Heart right ventricle (tissue), 16 donors: ENCODE results near the gene BCOR. TPM values are rescaled to one million over a fixed set of nuclear protein-coding genes. Genes with fewer than 3 reads are reported as not detected.

ENCODE experiments used
- ATAC-seq, 8 donors: fragments of 200-7000 bp; cut with Tn5 transposase; one replicate each; pipeline ENCODE4 v1.9.1; 2020; ENCODE audit warnings: mild to moderate bottlenecking in 8 of 8, moderate library complexity in 8 of 8, moderate number of reproducible peaks in 1 of 8
- DNase-seq, 2 donors: peaks; one replicate each; pipeline ENCODE4 v3.0.0-alpha.2; 2020
- H3K27ac ChIP-seq, 10 donors: fragments of 200-600 bp; sonication (generic) in 2 of 10; one replicate each; pipeline versions ENCODE4 v1.5.0 to v1.8.0; 2020 to 2022; ENCODE audit warnings: mild to moderate bottlenecking in 3 of 10
- H3K27me3 ChIP-seq, 7 donors: fragments of 200-600 bp; one replicate each; pipeline ENCODE4 v1.8.0; 2021 to 2022; ENCODE audit warnings: mild to moderate bottlenecking in 2 of 7
- H3K36me3 ChIP-seq, 9 donors: fragments of 200-600 bp; sonication (generic) in 1 of 9; one replicate each; pipeline versions ENCODE4 v1.5.0 to v1.8.0; 2020 to 2022; ENCODE audit warnings: mild to moderate bottlenecking in 2 of 9
- H3K4me1 ChIP-seq, 9 donors: fragments of 200-600 bp; sonication (generic) in 1 of 9; one replicate each; pipeline versions ENCODE4 v1.5.0 to v1.8.0; 2020 to 2022; ENCODE audit warnings: mild to moderate bottlenecking in 4 of 9
- H3K4me3 ChIP-seq, 10 donors: fragments of 200-600 bp; sonication (generic) in 2 of 10; one replicate each; pipeline versions ENCODE4 v1.5.0 to v1.8.0; 2020 to 2022; ENCODE audit warnings: mild to moderate bottlenecking in 7 of 10, moderate library complexity in 2 of 10
- H3K9me3 ChIP-seq, 11 donors: fragments of 200-600 bp in 10 of 11; sonication (generic) in 2 of 11; one replicate each; pipeline versions ENCODE4 v1.5.0 to v1.8.0; 2013 to 2022; ENCODE audit warnings: mild to moderate bottlenecking in 2 of 11, control low read depth in 1 of 11, moderate library complexity in 1 of 11
- WGBS, 2 donors: extraction: QIAGEN DNeasy Blood & Tissue Kit; methylation state at CpG; one replicate each; pipeline ENCODE4 v1.1.7; 2013; ENCODE audit warnings: inconsistent platforms in 1 of 2; 5-methylcytosine and 5-hydroxymethylcytosine counted together
- intact Hi-C, 10 donors: fragments of 100-400 bp; cut with DNase I; formaldehyde crosslinking; loops; one replicate each; pipeline versions ENCODE4 v1.11.1 to v1.14.2; 2022
- polyA plus RNA-seq, 2 donors: library from polyadenylated mRNA; stranded (reverse); fragments of 200-250 nt; gene quantifications; one replicate each; pipeline ENCODE4 v1.2.3, GENCODE V29; 2013
- total RNA-seq, 10 donors: library from RNA; stranded (reverse); fragmentation: NEBNext Ultra II Directional in 3 of 10; extraction: Animal tissue kit (Norgen Biotek cat#: 25700) in 3 of 10; gene quantifications; one replicate each; pipeline versions ENCODE4 v1.2.1 to v1.2.4, GENCODE V29; 2021 to 2023
- TF ChIP-seq, protein P1 (sequence below), 9 donors: fragments of 200-600 bp; sonication (generic) in 2 of 9; IDR thresholded peaks; one replicate each; pipeline versions ENCODE4 v1.5.0 to v1.8.0; 2021 to 2022; ENCODE audit warnings: antibody characterized with exemption in 9 of 9, mild to moderate bottlenecking in 5 of 9, moderate library complexity in 1 of 9
- donor health status: Arrhythmogenic right ventricular cardiomyopathy.
- donor health status: ischemic (EF 13 %, LVEDD 7.1; RV severe dilation, severe dysfunction).
- donor health status: healthy with polysubstance abuse.
- donor health status: DM: no; HTN: yes; CAD: no.
- donor health status: DM: no; HTN: no; CAD: no.
- donor health status: ischemic (EF 25% LVEDD 6.9; RV normal size, moderate dysfunction).
- donor health status: ischemic (EF 25% LVEDD 5.7; RV mildly dilated, moderate dysfunction).
- donor health status: healthy.
- donor health status: DM: yes; HTN: yes; CAD: no.
- donor health status: Ischemic cardiomyopathy.
- donor health status: ischemic (EF 35%, LVEDD 5.7; RV mildly dilated, moderate dysfunction).
- donor health status: nonischemic (EF 11% LVEDD 7.7; RV severe dilation, severe dysfunction).
- donor health status: DM: yes; HTN: yes; CAD: no.
- donor health status: PGD.
- donor health status: ischemic (EF 29% LVEDD 5.4; RV normal size, mild dysfunction).
- donor health status: nonischemic (EF 23%, LVEDD 6.1; RV moderate dilation, normal function).

The BCOR gene
- total and polyA plus RNA-seq, 12 donors = 9.1 to 27.2 (median 19.2) TPM

- WGBS, 2 donors = 56 to 57% methylated on average over 8 of the region's 8 CpGs
- intact Hi-C loops = loop anchor here in 4 of 10 donors (5.0 to 10.0 kb wide), 4 partner anchors 79 to 189 kb away; no protein-coding TSS in a partner anchor
- H3K27me3 ChIP-seq = peaks cover 0 to 62% (median 0%) of the 10 kb centered on the region in 7 donors
Measured at GRCh38 chrX:40003428-40004245, 94.1 kb downstream of the BCOR start.

DNA sequence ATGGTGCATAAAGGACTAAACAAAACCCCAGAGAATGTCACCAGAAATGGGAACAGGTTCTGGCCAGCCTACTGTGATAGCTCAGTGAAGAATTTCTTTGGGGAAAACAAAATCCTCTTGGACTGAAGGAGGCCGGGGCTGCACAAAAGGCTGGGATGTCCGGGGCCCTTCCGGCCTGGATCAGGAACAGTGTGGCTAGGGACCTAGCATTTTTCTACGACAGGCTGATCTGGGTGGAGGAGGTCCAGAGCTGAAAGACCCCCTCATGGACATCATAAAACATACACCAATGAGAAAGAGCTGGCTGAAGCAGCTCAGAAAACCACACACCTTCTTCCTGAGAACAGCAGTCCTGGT, 94.7 kb downstream of the BCOR start:
- peaks cover 0 to 18% (median 8%) of the 10 kb centered on the region in 9 donors for H3K4me1 ChIP-seq
- TF ChIP-seq, protein P1, sequence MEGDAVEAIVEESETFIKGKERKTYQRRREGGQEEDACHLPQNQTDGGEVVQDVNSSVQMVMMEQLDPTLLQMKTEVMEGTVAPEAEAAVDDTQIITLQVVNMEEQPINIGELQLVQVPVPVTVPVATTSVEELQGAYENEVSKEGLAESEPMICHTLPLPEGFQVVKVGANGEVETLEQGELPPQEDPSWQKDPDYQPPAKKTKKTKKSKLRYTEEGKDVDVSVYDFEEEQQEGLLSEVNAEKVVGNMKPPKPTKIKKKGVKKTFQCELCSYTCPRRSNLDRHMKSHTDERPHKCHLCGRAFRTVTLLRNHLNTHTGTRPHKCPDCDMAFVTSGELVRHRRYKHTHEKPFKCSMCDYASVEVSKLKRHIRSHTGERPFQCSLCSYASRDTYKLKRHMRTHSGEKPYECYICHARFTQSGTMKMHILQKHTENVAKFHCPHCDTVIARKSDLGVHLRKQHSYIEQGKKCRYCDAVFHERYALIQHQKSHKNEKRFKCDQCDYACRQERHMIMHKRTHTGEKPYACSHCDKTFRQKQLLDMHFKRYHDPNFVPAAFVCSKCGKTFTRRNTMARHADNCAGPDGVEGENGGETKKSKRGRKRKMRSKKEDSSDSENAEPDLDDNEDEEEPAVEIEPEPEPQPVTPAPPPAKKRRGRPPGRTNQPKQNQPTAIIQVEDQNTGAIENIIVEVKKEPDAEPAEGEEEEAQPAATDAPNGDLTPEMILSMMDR (IDR thresholded peaks at IDR 0.05) = no peak
- no peaks in the 10 kb centered on the region for H3K36me3 ChIP-seq
- ATAC-seq (no peak), DNase-seq (no peak)
- H3K27ac ChIP-seq = no peak overlapping the region
- no peak overlapping the region for H3K4me3 ChIP-seq
- intact Hi-C loops = loop anchor here in 4 of 10 donors (5.0 to 10.0 kb wide), 4 partner anchors 78 to 188 kb away; no protein-coding TSS in a partner anchor
- H3K27me3 ChIP-seq = peaks cover 0 to 56% (median 0%) of the 10 kb centered on the region in 7 donors
- no peaks in the 10 kb centered on the region for H3K9me3 ChIP-seq
- 79 to 82% methylated on average over 4 of the region's 4 CpGs for WGBS, 2 donors

More at GRCh38 chrX:40003428-40004245, 94.1 kb downstream of the BCOR start:
- ATAC-seq (peak in 3 of 8 donors; percentile 6 to 57 (median 7)), DNase-seq (peak in 1 of 2 donors; percentile 12)
- Histone ChIP-seq H3K36me3 (no peaks in the 10 kb centered on the region), H3K4me1 (peaks cover 0 to 21% (median 11%) of the 10 kb centered on the region in 9 donors), H3K4me3 (no peak overlapping the region), H3K27ac (no peak overlapping the region), H3K9me3 (no peaks in the 10 kb centered on the region)
- TF ChIP-seq, protein P1 (IDR thresholded peaks at IDR 0.05) = no peak
